ENCODE measurements around the gene OR2F2. TPM values are rescaled to one million over a fixed set of nuclear protein-coding genes. Genes with fewer than 3 reads are reported as not detected.

The OR2F2 gene
- total and polyA plus RNA-seq, 8 donors, result not detected

DNA sequence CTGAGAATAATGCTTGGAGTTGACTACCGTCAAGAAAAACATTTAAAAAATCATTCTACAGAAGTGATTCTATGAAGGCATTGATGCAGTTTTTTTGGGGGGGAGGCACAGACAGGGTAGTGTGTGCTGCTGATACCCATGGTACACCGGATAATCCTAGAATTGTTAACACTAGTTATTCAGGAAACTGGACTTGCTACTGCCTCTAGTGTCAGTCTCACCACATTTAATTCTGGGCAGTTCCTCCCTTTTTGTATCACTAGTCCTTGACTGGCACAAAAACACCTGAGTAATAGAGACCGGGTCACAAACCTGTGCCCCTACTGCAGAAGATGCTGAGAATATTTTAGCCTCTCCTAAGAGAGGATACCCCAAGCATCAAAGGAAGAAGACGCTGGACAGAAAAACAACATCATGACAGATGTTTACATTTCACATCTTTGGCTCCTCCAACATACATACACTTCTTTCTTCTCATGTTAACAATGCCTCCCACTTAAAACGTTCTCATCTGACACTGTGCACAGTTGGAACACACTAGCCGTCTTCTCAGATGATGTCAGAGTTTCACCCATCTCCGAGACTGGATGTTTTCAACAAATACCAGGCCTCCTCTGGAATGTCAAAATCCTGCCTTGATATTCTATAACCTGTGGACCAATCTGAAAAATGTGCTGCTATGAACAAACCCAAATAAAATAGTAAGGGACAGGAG, 19.9 kb upstream of the OR2F2 start:
- Histone ChIP-seq H3K27ac (no peak overlapping the region), H3K9me3 (no peaks in the 10 kb centered on the region), H3K4me1 (no peaks in the 10 kb centered on the region), H3K4me3 (no peak overlapping the region), H3K36me3 (no peaks in the 10 kb centered on the region), H3K27me3 (no peaks in the 10 kb centered on the region)
- TF ChIP-seq, protein P1, sequence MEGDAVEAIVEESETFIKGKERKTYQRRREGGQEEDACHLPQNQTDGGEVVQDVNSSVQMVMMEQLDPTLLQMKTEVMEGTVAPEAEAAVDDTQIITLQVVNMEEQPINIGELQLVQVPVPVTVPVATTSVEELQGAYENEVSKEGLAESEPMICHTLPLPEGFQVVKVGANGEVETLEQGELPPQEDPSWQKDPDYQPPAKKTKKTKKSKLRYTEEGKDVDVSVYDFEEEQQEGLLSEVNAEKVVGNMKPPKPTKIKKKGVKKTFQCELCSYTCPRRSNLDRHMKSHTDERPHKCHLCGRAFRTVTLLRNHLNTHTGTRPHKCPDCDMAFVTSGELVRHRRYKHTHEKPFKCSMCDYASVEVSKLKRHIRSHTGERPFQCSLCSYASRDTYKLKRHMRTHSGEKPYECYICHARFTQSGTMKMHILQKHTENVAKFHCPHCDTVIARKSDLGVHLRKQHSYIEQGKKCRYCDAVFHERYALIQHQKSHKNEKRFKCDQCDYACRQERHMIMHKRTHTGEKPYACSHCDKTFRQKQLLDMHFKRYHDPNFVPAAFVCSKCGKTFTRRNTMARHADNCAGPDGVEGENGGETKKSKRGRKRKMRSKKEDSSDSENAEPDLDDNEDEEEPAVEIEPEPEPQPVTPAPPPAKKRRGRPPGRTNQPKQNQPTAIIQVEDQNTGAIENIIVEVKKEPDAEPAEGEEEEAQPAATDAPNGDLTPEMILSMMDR (IDR thresholded peaks at IDR 0.05), result no peak
- ATAC-seq (no peak), DNase-seq (no peak)
- intact Hi-C loops (cut with DNase I), result no loop called here

DNA sequence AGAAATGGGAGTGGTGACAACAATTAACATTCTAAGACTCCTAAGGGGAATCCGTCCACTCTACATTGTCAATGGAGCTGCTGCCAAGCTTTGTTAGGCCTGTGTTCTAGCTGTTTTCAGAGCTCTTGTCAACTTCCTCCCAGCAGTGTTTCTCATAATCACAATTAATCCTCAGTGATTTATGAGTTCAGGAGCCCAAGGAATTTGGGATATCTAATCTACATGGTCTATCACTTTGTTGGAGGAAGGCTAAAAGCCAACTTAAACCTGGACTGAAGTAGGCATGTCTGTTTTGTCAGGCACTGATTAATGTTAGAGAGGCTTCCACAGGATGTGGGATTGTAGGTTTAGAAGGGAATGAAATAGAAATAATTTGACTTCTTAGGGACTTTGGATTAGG, 10.2 kb upstream of the OR2F2 start:
- intact Hi-C loops (cut with DNase I), result no loop called here
- Histone ChIP-seq H3K4me3 (no peak overlapping the region), H3K36me3 (no peaks in the 10 kb centered on the region), H3K27me3 (no peaks in the 10 kb centered on the region), H3K4me1 (no peaks in the 10 kb centered on the region), H3K9me3 (no peaks in the 10 kb centered on the region), H3K27ac (no peak overlapping the region)
- TF ChIP-seq, protein P1 (IDR thresholded peaks at IDR 0.05), result no peak
- DNase-seq (no peak), ATAC-seq (no peak)

DNA sequence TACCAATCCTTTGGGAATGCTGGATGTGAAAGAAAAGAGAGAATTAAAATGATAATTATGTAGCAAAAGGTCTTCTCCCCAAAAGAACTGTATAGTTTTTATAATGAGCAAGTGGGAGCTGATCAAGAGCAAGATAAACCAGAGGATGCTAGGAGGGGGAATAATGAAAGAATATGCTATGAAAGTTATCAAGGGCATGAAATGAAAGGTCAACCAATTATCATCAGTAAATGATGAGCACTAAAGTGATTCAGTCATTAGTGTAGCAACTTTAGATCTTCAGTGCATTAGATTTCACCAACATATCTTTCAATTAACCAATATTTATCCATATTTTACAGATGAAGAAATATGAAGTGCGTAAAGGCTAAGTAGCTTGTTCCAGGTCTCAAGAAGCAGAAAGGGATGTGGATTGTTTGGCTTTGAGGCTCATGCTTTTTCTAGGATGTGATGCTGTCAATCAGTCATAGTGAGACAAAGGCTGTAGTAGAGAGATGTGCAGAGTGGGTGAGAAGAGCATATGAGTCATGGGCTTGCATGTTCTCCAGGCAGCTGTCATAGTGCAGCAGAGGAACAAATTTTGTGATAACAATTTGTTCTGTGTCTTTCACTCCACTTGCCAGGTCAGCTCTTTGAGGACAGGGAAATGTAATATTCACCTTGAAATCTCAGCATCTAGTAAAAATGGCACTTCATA, 5.7 kb upstream of the OR2F2 start:
- Histone ChIP-seq H3K27ac (no peak overlapping the region), H3K9me3 (no peaks in the 10 kb centered on the region), H3K36me3 (no peaks in the 10 kb centered on the region), H3K27me3 (no peaks in the 10 kb centered on the region), H3K4me1 (no peaks in the 10 kb centered on the region), H3K4me3 (no peak overlapping the region)
- no peak for ATAC-seq
- TF ChIP-seq, protein P1 (IDR thresholded peaks at IDR 0.05), result no peak
- intact Hi-C loops (cut with DNase I), result no loop called here
- no peak for DNase-seq

DNA sequence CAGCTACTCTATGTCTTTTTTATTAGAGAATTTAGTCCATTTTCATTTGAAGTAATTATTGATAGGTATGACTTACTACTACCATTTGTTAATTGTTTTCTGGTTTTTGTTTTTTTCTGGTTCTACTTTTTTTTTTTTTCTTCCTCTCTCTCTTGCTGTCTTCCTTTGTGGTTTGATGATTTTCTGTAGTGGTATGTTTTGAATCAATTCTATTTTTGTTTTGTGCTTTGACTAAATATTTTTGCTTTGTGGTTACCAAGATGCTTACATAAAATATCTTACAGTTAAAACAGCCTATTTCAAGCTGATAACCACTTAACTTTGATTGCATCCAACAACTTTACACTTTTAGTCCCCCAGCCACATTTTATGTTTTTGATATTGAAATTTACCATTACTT, 3.3 kb upstream of the OR2F2 start:
- Histone ChIP-seq H3K27me3 (no peaks in the 10 kb centered on the region), H3K9me3 (no peaks in the 10 kb centered on the region), H3K27ac (no peak overlapping the region), H3K36me3 (no peaks in the 10 kb centered on the region), H3K4me3 (no peak overlapping the region), H3K4me1 (no peaks in the 10 kb centered on the region)
- TF ChIP-seq, protein P1 (IDR thresholded peaks at IDR 0.05), result no peak
- ATAC-seq, result no peak
- no peak for DNase-seq
- intact Hi-C loops (cut with DNase I), result no loop called here

DNA sequence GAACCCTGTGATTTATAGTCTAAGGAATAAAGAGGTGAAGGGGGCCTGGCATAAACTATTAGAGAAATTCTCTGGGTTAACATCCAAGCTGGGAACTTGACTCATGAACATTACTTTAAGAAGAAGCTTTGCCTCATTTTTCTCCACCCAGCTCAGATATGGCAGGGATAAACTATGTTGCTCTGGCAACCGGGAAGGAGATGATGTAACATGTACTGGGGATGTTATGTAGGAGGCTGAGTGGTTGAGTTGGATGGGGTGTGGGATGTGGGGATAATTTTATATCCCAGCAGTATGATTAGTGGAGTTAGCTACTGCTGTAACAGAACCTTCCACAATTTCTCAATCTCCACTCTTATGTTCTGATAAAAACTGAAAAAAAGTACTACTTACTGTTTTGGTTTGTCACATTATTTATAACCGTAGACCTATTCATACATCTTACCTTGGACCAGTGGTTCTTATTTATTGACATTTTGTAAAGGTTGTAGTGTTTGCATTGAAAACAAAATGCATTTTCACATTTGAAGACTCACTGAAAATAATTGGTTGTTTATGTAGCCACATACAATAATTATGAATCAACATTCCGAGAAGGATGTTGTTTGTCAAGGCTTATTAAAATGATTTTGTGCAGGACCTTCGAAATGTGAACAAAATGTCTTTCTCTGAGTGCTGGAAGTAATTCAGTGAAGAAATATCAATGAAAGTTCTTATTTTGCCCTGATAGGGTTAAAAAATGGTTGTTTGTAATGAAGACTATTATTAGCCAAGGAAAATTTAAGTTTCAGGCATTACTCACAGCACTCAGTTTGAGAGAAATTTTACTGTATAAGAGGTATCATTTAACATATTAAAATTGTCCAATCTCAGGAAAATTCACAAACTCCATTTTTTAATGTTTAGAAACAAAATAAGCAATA, 1.3 kb downstream of the OR2F2 start:
- peak; percentile 47 for ATAC-seq
- Histone ChIP-seq H3K4me3 (no peak overlapping the region), H3K36me3 (no peaks in the 10 kb centered on the region), H3K27ac (no peak overlapping the region), H3K27me3 (no peaks in the 10 kb centered on the region), H3K4me1 (no peaks in the 10 kb centered on the region), H3K9me3 (no peaks in the 10 kb centered on the region)
- intact Hi-C loops (cut with DNase I), result no loop called here
- TF ChIP-seq, protein P1 (IDR thresholded peaks at IDR 0.05), result no peak
- no peak for DNase-seq

All from left lung (tissue), 10 donors.